H9 (cell line): ENCODE data around the gene UBXN7. TPM values are rescaled to one million over a fixed set of nuclear protein-coding genes. Genes with fewer than 3 reads are reported as not detected.

Experiments
- DNase-seq: peaks from one replicate; pipeline ENCODE4 v3.0.0-alpha.2; 2017
- H2AFZ ChIP-seq: one replicate; pipeline ENCODE4 v1.6.1; 2013; ENCODE audit warnings: mild to moderate bottlenecking, low read length, control low read depth, moderate library complexity
- H2AK5ac ChIP-seq: 2 replicates; pipeline ENCODE4 v1.6.1; 2013; ENCODE audit warnings: low read length, control low read depth, mixed read lengths; ENCODE audit not compliant: insufficient read length
- H2BK120ac ChIP-seq: one replicate; pipeline ENCODE4 v1.6.1; 2013; ENCODE audit warnings: low read depth, mild to moderate bottlenecking, low read length, control low read depth, inconsistent platforms; ENCODE audit not compliant: poor library complexity, severe bottlenecking
- H2BK12ac ChIP-seq: 2 replicates; pipeline ENCODE4 v1.6.1; 2013; ENCODE audit warnings: low read length, control low read depth, mixed read lengths, low read depth; ENCODE audit not compliant: insufficient read length
- H2BK15ac ChIP-seq: 2 replicates; pipeline ENCODE4 v1.6.1; 2013; ENCODE audit warnings: low read depth, low read length, control low read depth
- H2BK20ac ChIP-seq: one replicate; pipeline ENCODE4 v1.6.1; 2013; ENCODE audit warnings: low read depth, mild to moderate bottlenecking, low read length, control low read depth, inconsistent platforms; ENCODE audit not compliant: poor library complexity, severe bottlenecking
- H2BK5ac ChIP-seq: 2 replicates; pipeline ENCODE4 v1.6.1; 2013; ENCODE audit warnings: low read length, control low read depth, mixed read lengths; ENCODE audit not compliant: insufficient read length
- H3K14ac ChIP-seq: 2 replicates; pipeline ENCODE4 v1.6.1; 2013; ENCODE audit warnings: low read length, control low read depth; ENCODE audit not compliant: insufficient read depth
- H3K18ac ChIP-seq: 2 replicates; pipeline ENCODE4 v1.6.1; 2013; ENCODE audit warnings: low read depth, mild to moderate bottlenecking, mixed read lengths, low read length, control low read depth; ENCODE audit not compliant: insufficient read length
- H3K23ac ChIP-seq: 2 replicates; pipeline ENCODE4 v1.6.1; 2013; ENCODE audit warnings: low read length, control low read depth, mixed read lengths, low read depth; ENCODE audit not compliant: insufficient read length
- H3K23me2 ChIP-seq: 2 replicates; pipeline ENCODE4 v1.6.1; 2013; ENCODE audit warnings: low read depth, mild to moderate bottlenecking, mixed read lengths, low read length, control low read depth; ENCODE audit not compliant: insufficient read length, poor library complexity, severe bottlenecking
- H3K27ac ChIP-seq: 2 replicates; pipeline ENCODE4 v1.5.1; 2013; ENCODE audit warnings: low read length, control low read depth, mixed read lengths, low read depth; ENCODE audit not compliant: insufficient read length
- H3K27me3 ChIP-seq: 2 replicates; pipeline ENCODE4 v1.6.1; 2013; ENCODE audit warnings: low read length, control low read depth, inconsistent platforms; ENCODE audit not compliant: insufficient read depth
- H3K4ac ChIP-seq: 2 replicates; pipeline ENCODE4 v1.6.1; 2013; ENCODE audit warnings: low read depth, mild to moderate bottlenecking, control low read depth, inconsistent platforms, low read length, moderate library complexity
- H3K4me1 ChIP-seq: 2 replicates; pipeline ENCODE4 v1.6.1; 2013; ENCODE audit warnings: low read length, control low read depth, inconsistent platforms; ENCODE audit not compliant: insufficient read depth
- H3K4me2 ChIP-seq: 2 replicates; pipeline ENCODE4 v1.6.1; 2013; ENCODE audit warnings: low read length, control low read depth, mixed read lengths; ENCODE audit not compliant: insufficient read length, insufficient read depth
- H3K56ac ChIP-seq: 2 replicates; pipeline ENCODE4 v1.6.1; 2013; ENCODE audit warnings: low read depth, mild to moderate bottlenecking, mixed read lengths, low read length, control low read depth; ENCODE audit not compliant: insufficient read length
- H3K79me1 ChIP-seq: 2 replicates; pipeline ENCODE4 v1.6.1; 2013; ENCODE audit warnings: low read depth, mild to moderate bottlenecking, moderate library complexity, low read length, control low read depth, inconsistent platforms; ENCODE audit not compliant: insufficient read depth, poor library complexity, severe bottlenecking
- H3K79me2 ChIP-seq: 2 replicates; pipeline ENCODE4 v1.6.1; 2013; ENCODE audit warnings: low read length, control low read depth, inconsistent platforms; ENCODE audit not compliant: insufficient read depth
- H3K9ac ChIP-seq: 2 replicates; pipeline ENCODE4 v1.6.1; 2013; ENCODE audit warnings: low read length, control low read depth, mixed read lengths; ENCODE audit not compliant: insufficient read length; ENCODE audit errors: extremely low read depth
- H3K9me3 ChIP-seq: one replicate; pipeline ENCODE4 v1.6.1; 2013; ENCODE audit warnings: low read depth, low read length, inconsistent platforms; ENCODE audit not compliant: control insufficient read depth
- H3T11ph ChIP-seq: one replicate; pipeline ENCODE4 v1.6.1; 2013; ENCODE audit warnings: mild to moderate bottlenecking, low read length, control low read depth, inconsistent platforms
- H4K20me1 ChIP-seq: one replicate; pipeline ENCODE4 v1.6.1; 2013; ENCODE audit not compliant: control insufficient read depth, insufficient read length, insufficient read depth
- H4K5ac ChIP-seq: 2 replicates; pipeline ENCODE4 v1.6.1; 2013; ENCODE audit warnings: low read depth, mild to moderate bottlenecking, mixed read lengths, low read length, control low read depth; ENCODE audit not compliant: insufficient read length
- H4K8ac ChIP-seq: replicated peaks from 2 replicates; pipeline ENCODE4 v1.6.1; 2013; ENCODE audit warnings: low read length, control low read depth, mixed read lengths, low read depth; ENCODE audit not compliant: insufficient read length
- H4K91ac ChIP-seq: 2 replicates; pipeline ENCODE4 v1.6.1; 2013; ENCODE audit warnings: low read depth, mild to moderate bottlenecking, moderate library complexity, mixed read lengths, low read length, control low read depth; ENCODE audit not compliant: insufficient read length
- H3K27ac Mint-ChIP-seq, 3 experiments: 2 replicates in 2 of 3; 3 replicates in 1 of 3; pipeline ENCODE4 v1.8.0; 2020 to 2021; ENCODE audit warnings: mixed read lengths in 3 of 3, mild to moderate bottlenecking in 1 of 3, moderate library complexity in 1 of 3
- H3K27me3 Mint-ChIP-seq: 2 replicates; pipeline ENCODE4 v1.8.0; 2021; ENCODE audit warnings: low read depth, mild to moderate bottlenecking, moderate library complexity, mixed read lengths
- H3K36me3 Mint-ChIP-seq, 3 experiments: 2 replicates in 2 of 3; 3 replicates in 1 of 3; pipeline ENCODE4 v1.8.0; 2020 to 2021; ENCODE audit warnings: low read depth in 3 of 3, mixed read lengths in 3 of 3; ENCODE audit not compliant: insufficient read depth in 1 of 3
- H3K4me1 Mint-ChIP-seq, 2 experiments: 2 replicates each; pipeline ENCODE4 v1.8.0; 2020; ENCODE audit warnings: mixed read lengths in 2 of 2
- H3K4me3 Mint-ChIP-seq, 2 experiments: 2 replicates in 1 of 2; 3 replicates in 1 of 2; pipeline ENCODE4 v1.8.0; 2020 to 2021; ENCODE audit warnings: mild to moderate bottlenecking in 2 of 2, mixed read lengths in 2 of 2, moderate library complexity in 1 of 2
- H3K9me3 Mint-ChIP-seq, 2 experiments: 2 replicates in 1 of 2; 3 replicates in 1 of 2; pipeline ENCODE4 v1.8.0; 2020; ENCODE audit warnings: mild to moderate bottlenecking in 2 of 2, mixed read lengths in 2 of 2, moderate library complexity in 1 of 2
- CTCF ChIP-seq: fragments of 200-600 bp; sonication (generic); conservative IDR thresholded peaks from 3 replicates; pipeline ENCODE4 v1.8.0; 2021; ENCODE audit warnings: antibody characterized with exemption, mild to moderate bottlenecking
- WGBS: extraction: QIAGEN DNeasy Blood & Tissue Kit; methylation state at CpG from one replicate; pipeline ENCODE4 v1.1.7; 2013; ENCODE audit warnings: missing lambda C conversion rate, low lambda C conversion rate, mixed read lengths; ENCODE audit not compliant: insufficient read length; ENCODE audit errors: extremely low coverage; 5-methylcytosine and 5-hydroxymethylcytosine counted together
- total RNA-seq: library from RNA; stranded (reverse); gene quantifications from 2 replicates; pipeline ENCODE4 v1.2.1, GENCODE V29; 2021

The UBXN7 gene
- total RNA-seq, 1 experiment from 2014 or later = 110 TPM

- no peaks in the 10 kb centered on the region for H3K79me2 ChIP-seq
- H3T11ph ChIP-seq = no peak overlapping the region
- H3K27ac Mint-ChIP-seq = no peak overlapping the region
- no peak overlapping the region for H3K9ac ChIP-seq
- H3K4me1 Mint-ChIP-seq = peaks cover 4 to 6% of the 10 kb centered on the region in 2 experiments; a peak in 3 of 4 replicates
- no peak overlapping the region for H3K23ac ChIP-seq
- H3K9me3 ChIP-seq = no peaks in the 10 kb centered on the region
- H2BK5ac ChIP-seq = no peak overlapping the region
- H3K27ac ChIP-seq = no peak overlapping the region
- no peak overlapping the region for H2BK20ac ChIP-seq
- H3K27me3 ChIP-seq = no peaks in the 10 kb centered on the region
- H3K23me2 ChIP-seq = peaks cover 3% of the 10 kb centered on the region
- no peak overlapping the region for H2AFZ ChIP-seq
- no peak overlapping the region for H3K14ac ChIP-seq
- H4K5ac ChIP-seq = no peak overlapping the region
- no peak overlapping the region for H3K4me2 ChIP-seq
- WGBS = no CpG with 5 or more reads among the region's 1 CpG
- H4K20me1 ChIP-seq = no peaks in the 10 kb centered on the region
- no peak overlapping the region for H2BK12ac ChIP-seq
- H3K56ac ChIP-seq = no peak overlapping the region
- no peak overlapping the region for H3K4ac ChIP-seq
- H2AK5ac ChIP-seq = no peak overlapping the region
- TF ChIP-seq CTCF = no peak
- no peak overlapping the region for H2BK15ac ChIP-seq
- H4K91ac ChIP-seq = no peak overlapping the region
- no peak for DNase-seq
- H3K9me3 Mint-ChIP-seq = no peaks in the 10 kb centered on the region
- no peak overlapping the region for H4K8ac ChIP-seq
- H3K18ac ChIP-seq = no peak overlapping the region
- peaks cover 0 to 15% (median 5%) of the 10 kb centered on the region in 3 experiments; a peak in 5 of 7 replicates for H3K36me3 Mint-ChIP-seq
- H3K4me3 Mint-ChIP-seq = no peak overlapping the region
- no peaks in the 10 kb centered on the region for H3K4me1 ChIP-seq
- H3K79me1 ChIP-seq = no peaks in the 10 kb centered on the region
- no peaks in the 10 kb centered on the region for H3K27me3 Mint-ChIP-seq
- no peak overlapping the region for H2BK120ac ChIP-seq
Measured at GRCh38 chr3:196315821-196316220, 116.4 kb downstream of the UBXN7 start.
